Measurements from ENCODE around the gene ZDHHC12.

DNA sequence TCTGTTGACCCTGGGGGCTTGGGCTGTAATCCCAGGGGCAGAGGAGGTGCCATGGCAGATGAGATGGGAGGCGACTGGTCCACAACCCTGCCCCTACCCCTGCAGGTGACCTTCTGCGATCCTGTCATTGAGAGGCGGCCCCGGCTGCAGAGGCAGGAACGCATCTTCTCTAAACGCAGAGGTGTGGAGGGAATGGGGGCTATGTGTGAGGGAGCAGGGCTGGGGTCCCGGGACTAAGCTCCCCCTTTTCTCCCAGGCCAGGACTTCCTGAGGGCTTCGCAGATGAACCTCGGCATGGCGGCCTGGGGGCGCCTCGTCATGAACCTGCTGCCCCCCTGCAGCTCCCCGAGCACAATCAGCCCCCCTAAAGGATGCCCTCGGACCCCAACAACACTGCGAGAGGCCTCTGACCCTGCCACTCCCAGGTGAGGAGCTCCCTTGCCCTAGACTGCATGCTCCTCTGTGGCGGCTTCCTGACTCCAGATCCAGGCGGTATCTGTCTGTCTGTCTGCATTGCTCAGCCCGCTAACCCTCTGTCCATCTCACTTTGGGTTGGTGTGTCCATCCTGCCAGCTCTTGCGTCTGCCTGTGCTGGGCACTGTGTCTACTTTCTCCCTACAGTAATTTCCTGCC, 9.9 kb downstream of the ZDHHC12 start:
- TF ChIP-seq EZH2 (conservative IDR thresholded peaks at IDR 0.05; ENCODE audit: low read depth, low read length) (no peak), POLR2AphosphoS5 (IDR thresholded peaks at IDR 0.05; ENCODE audit: low read depth, low read length) (no peak), CTCF (CRISPR knock-in tag; IDR thresholded peaks at IDR 0.05) (no peak), TCF7 (IDR thresholded peaks at IDR 0.05; ENCODE audit: low read depth) (no peak), GABPA (IDR thresholded peaks at IDR 0.05; ENCODE audit: low read depth, low read length) (no peak), GABPA (CRISPR knock-in tag; IDR thresholded peaks at IDR 0.05; ENCODE audit: low read depth) (no peak), IRF9 (CRISPR knock-in tag; IDR thresholded peaks at IDR 0.05; ENCODE audit: borderline replicate concordance) (no peak), SETDB1 (CRISPR knock-in tag; IDR thresholded peaks at IDR 0.05; ENCODE audit: borderline replicate concordance) (no peak), TCF7L2 (IDR thresholded peaks at IDR 0.05; ENCODE audit: low read depth, low read length) (no peak), CHD4 (IDR thresholded peaks at IDR 0.05; ENCODE audit: borderline replicate concordance, low read length) (no peak), KLF16 (CRISPR knock-in tag; IDR thresholded peaks at IDR 0.05) (no peak)
- TF ChIP-seq, protein P1, sequence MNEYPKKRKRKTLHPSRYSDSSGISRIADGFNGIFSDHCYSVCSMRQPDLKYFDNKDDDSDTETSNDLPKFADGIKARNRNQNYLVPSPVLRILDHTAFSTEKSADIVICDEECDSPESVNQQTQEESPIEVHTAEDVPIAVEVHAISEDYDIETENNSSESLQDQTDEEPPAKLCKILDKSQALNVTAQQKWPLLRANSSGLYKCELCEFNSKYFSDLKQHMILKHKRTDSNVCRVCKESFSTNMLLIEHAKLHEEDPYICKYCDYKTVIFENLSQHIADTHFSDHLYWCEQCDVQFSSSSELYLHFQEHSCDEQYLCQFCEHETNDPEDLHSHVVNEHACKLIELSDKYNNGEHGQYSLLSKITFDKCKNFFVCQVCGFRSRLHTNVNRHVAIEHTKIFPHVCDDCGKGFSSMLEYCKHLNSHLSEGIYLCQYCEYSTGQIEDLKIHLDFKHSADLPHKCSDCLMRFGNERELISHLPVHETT (CRISPR knock-in tag; conservative IDR thresholded peaks at IDR 0.05), result no peak

All from HepG2 (cell line).